Stimulated activated CD8-positive, alpha-beta memory T cell treated with anti-CD3 and anti-CD28 coated beads, Interleukin-7, amount 100 ng/mL, for 1 hour (primary cell): ENCODE results near the gene KLHL40.

Experiments used
- DNase-seq, 2 donors: peaks; one replicate each; pipeline ENCODE4 v3.0.0-alpha.2; 2020; ENCODE audit warnings: low read depth in 2 of 2

The KLHL40 gene

DNA sequence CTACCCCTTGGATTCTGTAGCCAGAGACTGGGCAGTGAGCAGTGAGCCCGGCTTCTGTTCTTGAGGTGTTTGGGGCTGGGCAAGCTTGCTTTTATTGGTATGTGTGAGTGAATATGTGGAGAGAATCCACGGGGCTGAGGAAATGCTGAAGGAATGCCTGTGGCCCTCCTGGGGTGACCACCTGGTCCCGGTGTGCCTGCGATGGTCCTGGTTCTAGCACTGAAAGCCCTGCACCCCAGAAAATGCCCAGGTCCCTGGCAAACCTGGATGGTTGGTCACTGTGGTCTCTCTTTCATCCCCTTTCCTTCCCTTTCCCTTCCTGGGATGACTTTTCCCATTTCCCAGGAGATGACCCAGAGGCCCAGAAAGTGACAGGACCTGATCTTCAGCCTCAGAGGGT, 27.7 kb upstream of the KLHL40 start:
- no peak for DNase-seq

DNA sequence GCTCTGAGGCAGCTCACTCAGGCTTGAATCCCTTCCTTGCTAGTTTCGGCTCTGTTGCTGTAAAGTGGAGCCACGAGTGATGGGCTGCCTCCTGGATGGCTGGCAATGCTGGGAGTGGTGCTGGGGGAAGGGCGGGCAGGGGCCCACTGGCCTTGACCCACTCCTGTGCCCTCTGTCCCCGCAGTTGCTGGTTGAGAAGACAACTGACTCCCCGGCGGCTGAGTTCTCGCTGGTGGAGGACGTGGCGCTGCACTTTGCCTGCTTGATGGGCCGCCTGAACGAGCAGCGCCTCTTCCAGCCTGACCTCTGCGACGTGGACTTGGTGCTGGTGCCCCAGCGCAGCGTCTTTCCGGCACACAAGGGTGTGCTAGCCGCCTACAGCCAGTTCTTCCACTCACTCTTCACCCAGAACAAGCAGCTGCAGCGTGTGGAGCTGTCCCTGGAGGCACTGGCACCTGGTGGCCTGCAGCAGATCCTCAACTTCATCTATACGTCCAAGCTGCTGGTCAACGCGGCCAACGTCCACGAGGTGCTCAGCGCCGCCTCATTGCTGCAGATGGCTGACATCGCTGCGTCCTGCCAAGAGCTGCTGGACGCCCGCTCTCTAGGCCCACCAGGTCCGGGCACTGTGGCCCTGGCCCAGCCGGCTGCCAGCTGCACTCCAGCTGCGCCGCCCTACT, 27.1 kb upstream of the KLHL40 start:
- DNase-seq, result no peak

DNA sequence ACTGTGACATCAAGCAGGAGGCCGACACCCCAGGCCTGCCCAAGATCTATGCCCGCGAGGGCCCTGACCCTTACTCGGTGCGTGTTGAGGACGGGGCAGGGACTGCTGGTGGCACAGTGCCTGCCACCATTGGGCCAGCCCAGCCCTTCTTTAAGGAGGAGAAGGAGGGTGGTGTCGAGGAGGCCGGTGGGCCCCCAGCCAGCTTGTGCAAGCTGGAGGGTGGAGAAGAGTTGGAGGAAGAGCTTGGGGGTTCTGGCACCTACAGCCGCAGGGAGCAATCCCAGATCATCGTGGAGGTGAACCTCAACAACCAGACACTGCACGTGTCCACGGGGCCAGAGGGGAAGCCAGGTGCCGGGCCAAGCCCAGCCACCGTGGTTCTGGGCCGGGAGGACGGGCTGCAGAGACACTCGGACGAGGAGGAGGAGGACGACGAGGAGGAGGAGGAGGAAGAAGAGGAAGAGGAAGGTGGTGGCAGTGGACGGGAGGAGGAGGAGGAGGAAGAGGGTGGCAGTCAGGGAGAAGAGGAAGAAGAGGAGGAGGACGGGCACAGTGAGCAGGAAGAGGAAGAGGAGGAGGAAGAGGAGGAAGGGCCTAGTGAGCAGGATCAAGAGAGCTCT, 26.5 kb upstream of the KLHL40 start:
- no peak for DNase-seq

DNA sequence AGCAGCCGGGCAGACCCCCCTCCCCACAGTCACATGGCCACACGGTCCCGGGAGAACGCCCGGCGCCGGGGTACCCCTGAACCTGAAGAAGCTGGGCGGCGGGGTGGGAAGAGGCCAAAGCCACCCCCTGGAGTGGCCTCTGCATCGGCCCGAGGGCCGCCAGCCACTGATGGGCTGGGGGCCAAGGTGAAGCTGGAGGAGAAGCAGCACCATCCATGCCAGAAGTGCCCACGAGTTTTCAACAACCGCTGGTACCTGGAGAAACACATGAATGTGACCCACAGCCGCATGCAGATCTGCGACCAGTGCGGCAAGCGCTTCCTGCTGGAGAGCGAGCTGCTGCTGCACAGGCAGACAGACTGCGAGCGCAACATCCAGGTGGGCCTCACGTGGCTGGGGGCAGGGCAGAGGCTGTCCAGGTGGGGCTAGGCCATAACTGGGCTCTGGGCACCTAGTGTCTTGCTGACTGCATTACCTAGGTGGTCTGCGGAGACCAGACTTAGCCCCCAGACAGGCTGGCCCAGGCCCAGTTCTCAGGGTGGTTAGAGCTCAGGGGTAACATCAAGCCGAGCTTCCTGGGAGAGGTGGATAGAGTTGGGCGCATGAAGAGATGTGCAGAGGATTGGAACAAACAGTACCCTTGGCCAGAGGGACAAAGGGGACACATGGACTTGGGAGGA, 25.7 kb upstream of the KLHL40 start:
- DNase-seq, result no peak

DNA sequence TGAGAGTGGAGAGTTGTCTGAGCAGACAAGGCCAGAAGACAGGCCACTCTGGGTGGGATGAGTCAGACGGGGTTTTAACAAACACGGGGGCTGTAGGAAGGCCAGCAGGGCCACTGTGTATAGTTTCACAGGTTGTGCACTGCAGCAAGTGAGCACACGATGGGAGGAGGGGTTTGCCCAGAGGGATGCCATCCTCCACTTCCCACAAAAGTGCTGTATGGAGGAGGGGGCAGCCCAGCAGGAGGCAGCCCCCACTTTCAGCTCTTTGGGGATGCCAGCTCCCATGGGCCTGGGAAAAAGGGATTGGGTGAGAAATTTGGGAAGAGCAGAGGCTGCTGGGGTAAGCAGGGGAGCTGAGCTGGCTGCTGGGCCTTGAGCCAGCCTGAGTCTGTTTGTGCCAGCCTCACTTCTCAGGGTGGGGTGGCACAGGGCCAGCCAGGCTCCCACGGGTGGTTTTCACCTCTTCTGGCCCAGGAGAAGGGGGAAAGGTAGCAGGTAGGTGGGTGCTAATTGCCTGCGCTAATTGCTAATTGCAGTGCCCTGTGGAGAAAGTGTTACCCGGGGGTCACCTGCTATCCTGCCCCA, 25.1 kb upstream of the KLHL40 start:
- no peak for DNase-seq

DNA sequence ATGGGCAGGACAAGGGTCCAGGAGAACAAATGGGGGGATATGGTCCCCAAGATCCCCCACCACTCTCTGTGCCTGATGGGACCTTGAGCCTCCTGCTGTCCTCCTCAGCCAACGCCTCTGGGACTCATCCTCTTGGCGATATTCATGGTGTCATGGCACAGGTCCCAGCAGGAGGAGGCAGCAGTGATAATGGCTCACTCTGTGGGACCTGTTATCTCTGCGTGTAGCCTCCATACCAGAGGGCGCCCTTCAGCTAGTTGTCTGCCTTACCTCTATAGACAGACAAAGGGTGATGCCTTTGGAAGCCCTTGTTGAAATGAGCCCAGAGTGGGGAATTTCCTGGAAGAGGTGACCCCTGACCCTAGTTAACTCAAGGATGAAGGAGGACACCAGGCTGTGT, 24.4 kb upstream of the KLHL40 start:
- no peak for DNase-seq

DNA sequence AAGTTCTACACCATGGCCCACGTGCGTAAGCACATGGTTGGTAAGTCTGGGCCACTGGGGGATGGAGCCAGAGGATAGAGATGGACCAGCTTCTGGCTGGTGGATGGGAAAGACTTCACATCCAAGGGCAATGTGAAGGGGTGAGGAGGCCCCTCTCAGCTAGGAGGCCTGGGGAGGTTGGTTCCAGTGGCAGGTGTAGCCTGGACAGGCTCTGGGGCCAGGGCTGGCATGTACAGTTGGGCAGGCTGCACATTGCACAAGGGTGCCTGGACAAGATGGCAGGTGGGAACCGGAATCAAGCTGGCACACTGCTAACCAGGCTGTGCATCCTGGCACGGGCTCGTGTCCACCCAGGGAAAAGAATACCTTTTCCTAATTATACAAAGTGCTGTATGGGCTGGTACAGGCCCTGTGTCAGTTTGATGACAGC, 23.7 kb upstream of the KLHL40 start:
- DNase-seq, result no peak

DNA sequence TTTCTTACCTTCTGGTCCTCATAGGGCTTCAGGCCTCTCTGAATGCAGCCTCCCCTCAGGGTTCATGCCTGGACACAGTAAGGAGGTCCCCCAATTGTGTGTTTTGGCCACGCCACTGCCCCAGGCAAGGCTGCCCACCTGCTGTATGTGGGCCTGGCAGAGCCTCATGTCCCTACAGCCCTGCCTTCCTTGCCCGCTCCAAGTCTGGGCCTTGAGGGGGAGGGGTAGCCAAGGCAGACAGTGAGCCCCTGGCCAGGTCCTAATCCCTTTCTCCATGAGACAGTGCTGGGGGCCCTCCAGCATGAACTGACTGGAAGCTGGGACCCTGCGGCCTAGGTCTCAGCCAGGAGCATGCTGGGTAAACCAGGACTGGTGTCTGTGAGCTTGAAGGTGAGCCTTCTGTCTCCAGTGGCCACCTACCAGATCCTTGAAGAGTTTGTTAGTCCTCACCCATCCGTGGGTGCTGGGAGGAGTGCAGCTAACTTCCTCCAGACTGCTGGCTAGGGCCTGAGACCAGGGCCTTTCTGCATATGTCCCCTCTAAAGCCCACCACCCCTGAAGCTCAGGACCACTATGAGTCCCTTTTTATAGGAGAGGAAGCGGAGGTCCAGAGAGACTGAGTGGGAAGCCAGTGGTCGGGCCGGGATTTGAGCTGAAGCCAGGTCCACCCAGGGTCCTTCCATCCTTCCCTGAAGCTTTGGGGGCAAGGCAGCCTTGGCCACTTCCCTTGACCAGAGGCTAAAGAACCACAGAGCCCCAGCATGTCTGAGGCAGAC, 23.1 kb upstream of the KLHL40 start:
- no peak for DNase-seq

DNA sequence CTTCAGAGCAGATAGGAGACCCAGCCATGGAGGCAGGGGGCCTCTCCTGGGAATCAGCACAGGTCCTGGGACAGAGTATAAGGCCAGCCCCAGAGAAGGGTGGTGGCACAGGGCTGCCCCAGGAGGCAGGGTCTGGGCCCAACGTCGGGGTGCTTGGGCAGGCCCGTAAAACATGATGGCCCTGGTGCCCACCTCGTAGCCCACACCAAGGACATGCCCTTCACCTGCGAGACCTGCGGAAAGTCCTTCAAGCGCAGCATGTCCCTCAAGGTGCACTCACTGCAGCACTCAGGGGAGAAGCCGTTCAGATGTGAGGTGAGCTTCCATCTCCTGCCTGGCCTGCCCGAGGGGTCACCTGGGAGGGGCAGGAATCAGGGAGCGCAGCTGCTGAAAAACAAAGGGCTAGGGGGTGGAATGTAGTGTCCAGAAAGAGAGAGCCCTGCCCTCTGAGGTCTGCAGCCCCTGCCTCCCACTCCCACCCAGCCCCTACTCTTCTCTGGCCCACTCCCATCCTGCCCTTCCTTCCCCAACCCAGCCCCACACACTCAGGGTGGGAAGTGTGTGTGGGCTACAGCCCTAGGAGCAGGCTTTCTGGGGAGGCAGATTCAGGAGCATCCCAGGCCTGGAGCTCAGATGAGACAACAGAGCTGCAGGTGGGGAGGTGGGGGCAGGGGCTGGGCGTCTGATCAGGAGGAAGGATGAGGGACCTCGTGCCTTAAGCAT, 22.4 kb upstream of the KLHL40 start:
- no peak for DNase-seq

DNA sequence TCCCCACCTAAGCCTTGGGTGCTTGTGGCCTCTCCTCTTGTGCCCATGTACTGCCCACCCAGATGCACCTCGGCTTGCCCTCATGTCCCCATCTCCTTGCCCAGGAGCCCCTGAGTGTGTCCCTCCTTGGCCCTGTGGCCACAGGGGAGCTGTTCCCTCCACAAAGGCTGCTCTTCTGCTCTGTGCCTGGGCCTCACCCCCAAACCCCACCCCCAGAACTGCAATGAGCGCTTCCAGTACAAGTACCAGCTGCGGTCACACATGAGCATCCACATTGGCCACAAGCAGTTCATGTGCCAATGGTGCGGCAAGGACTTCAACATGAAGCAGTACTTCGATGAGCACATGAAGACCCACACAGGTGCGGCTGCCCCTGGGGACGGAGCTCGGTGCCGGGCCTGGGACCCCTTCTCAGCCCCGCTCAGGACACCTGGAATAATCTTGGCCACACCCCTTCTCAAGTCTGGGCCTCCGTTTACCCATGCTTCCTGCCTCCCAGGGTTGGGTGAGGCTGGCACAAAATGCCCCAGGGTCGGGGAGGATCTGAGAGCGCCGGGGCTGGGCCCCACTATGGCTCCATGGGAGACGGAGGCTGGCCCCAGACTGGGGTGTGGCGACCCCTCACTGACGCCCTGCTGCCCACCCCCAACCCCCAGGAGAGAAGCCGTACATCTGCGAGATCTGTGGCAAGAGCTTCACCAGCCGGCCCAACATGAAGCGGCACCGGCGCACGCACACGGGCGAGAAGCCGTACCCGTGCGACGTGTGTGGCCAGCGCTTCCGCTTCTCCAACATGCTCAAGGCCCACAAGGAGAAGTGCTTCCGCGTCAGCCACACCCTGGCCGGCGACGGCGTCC, 21.5 kb upstream of the KLHL40 start:
- DNase-seq, result no peak

DNA sequence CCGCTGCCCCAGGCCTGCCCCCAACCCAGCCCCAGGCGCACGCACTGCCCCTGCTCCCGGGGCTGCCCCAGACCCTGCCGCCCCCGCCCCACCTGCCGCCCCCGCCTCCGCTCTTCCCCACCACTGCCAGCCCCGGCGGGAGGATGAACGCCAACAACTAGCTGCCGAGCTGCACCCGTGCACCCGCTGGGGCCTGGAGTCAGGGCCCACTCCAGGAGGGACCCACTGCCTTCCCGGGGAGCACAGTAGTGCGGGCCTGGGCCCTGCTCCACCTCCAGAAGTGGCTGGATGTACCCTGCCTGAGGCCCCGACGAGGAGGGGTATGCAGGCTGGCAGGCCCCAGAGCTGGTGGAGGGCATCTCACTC, 20.9 kb upstream of the KLHL40 start:
- no peak for DNase-seq

DNA sequence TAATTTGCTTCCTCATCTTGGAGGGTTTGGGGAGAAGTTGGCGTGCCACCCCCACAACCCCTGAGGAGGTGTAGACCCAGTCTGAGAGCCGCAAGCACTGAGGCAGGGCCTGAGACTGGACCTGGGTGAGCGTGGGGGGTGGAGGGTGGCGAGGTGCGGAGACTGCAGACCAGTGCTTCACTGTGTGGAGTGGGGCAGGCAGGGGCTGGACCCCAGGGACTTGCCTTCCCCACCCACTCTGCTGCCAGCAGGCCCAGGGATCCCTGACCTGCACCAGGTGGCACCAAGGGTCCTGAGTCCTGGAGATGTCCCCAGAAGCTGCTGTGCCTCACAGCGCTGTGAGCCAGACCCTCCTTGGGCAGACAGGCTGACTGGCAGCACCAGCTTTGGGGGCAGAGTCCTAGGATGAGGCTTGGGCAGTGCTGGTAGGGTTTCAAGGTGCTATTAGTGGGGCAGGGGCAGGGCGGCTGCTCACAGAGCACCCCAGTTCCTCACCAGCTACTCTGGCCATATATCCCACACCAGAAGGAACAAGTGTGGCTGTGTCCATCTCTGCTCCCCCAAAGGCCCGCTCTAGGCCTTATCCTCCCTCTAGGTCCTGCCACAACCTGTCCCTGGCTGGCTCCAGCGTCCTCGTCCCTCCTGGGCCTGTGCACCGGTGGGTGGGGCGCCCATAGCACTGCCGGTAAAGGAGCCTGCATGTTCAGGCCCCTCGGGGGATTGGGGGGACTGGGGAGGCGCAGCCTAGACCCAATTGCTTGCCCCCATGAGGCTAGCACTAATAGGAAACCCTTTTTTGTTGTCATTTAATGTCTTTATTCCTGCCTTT, 20.1 kb upstream of the KLHL40 start:
- DNase-seq, result no peak

DNA sequence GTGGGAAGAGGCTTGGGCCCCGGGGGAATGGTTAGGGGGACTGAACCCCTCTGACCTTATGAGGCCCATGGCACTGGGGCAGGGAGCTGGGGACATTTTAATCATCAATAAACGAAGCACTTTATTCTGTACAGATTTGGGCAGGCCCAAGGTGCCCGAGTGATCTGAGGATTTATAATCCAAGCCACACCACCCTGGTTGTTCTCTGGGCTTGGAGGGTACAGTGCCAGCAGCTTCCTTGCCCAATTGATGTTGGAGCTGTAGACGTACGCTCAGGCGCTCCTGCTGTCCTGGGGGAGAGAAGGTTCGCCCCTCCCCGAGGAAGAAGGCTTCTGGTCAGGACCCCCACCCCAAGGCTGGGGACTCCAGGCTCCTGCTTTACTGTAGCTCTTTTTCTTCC, 19.3 kb upstream of the KLHL40 start:
- no peak for DNase-seq

DNA sequence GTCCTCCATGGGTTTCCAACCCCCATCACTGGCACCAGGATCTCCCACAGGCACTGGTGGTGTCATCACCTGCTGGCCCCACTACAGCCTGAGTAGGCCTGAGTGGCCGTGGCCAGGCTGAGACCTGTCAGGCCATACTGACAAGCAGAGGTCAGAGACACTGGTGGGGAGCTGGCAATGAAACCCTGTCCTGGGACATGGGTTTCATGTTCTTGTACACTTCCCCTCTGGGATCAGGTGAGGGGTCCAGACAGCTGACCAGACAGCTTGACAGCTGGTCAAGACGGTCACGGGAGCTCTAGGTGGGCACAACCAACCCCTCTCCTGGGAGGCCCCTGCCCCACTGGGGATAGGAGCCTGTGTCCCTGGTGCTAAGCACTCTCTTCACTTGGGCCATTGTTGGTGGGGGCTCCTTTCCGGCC, 18.7 kb upstream of the KLHL40 start:
- no peak for DNase-seq

DNA sequence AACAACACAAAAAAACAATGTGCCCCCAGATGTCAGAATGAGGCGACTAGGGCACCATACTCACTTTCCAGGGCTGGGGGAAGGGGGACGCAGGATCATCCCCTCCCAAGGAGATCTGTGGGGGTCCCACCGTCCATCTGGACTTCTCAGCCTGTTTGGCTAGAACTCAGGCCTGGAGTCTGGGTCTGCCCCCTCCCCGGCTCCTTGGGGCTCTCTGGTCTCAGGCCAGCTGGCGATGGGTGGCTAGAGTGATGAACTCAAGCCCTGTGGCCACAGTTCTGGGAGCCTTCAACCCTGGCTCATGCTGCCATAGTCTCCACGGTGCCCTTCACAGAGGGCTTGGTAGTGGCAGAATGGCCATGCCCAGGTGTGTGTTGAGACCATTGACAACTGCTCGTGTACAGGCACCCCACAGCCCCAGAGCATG, 18.2 kb upstream of the KLHL40 start:
- no peak for DNase-seq

DNA sequence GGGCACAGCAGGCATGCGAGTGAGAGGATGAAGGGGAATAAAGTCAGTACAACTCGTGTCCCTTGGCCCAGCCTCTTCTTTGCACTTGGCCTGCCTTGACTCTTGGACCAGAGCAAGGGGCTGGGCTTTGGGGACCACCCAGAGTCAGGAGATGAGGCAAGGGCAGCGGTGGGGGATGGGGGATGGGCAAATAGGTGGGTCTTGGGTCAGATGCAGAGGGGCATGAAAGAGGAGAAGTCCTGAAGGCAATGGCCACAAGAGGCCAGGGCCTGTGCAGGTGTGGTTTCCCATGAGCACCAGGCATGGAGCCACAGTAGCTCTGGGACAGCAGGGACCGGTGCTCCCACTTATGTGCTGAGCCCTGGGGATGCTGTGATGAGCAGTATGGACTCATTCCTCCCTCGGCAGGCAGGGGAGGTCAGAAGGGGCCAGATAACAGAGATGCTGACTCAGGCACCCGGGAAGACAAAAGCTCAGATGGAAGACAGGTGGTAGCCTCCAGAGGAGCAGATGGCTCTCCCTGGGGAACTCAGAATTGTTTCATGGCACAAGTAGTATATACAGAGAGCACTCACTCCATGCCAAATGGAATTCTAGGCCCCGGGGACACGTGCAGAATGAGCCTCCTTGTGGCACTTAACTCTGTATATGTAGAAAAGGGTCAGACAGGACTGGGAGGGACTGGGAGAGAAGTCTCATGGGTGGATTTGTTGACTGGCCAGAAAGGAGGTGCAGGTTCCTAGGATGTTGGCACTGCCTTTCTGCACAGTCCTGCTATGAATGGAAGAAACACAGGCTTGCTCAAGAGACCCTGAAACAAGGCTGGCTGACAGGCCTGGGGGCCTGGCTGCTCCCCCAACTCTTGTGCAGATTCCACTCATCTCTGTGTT, 17.6 kb upstream of the KLHL40 start:
- no peak for DNase-seq

DNA sequence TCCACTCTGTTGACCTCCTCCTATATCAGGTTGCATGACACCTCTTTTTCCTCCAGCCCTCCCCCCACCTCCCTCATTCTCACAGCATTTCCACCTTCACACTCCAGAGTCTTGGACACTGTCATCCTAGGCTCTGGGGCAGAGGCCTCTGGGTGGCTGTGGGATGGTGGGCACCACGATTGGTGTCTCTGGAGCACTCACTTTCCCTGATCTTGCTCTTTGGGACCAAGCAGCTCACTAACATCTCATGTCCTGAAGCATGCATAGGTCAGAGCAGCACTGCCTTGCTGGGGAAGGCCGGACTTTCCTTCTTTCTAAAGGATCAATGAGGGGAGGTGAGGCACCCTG, 16.9 kb upstream of the KLHL40 start:
- no peak for DNase-seq

DNA sequence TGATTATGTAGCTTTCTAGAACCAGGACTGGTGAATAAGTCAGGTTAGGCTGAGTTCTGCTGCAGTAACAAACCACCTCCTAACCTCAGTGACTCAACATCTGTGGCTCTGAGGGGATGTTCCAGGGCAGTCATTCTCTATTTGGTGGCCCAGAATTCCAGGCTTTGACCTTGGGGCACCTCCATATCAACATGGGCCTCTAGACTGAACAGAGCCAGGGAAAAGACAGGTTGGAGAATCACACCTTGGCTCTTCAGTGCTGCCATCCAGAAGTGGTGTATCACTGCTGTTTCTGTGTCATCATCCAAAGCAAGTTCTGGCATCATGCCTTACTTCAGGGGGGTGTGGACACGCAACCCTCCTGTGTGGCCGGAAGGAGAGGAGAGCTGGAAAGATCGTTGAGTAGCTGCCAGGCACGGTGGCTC, 16.5 kb upstream of the KLHL40 start:
- no peak for DNase-seq
